Right atrium auricular region (tissue), 2 donors: Measurements from ENCODE around the gene MAPT. TPM values are rescaled to one million over a fixed set of nuclear protein-coding genes. Genes with fewer than 3 reads are reported as not detected.

Experiments used
- DNase-seq: peaks from one replicate; pipeline ENCODE4 v3.0.0-alpha.2; 2019; ENCODE audit warnings: low spot score
- H3K27ac ChIP-seq, 2 donors: fragments of 200-600 bp; sonication (generic); 1 replicate in 1 of 2; 2 replicates in 1 of 2; pipeline ENCODE4 v1.5.1; 2016 to 2019
- H3K27me3 ChIP-seq, 2 donors: fragments of 200-600 bp; sonication (generic); one replicate each; pipeline versions ENCODE4 v1.5.1 to v1.6.0; 2017 to 2019
- H3K36me3 ChIP-seq: fragments of 200-600 bp; sonication (generic); one replicate; pipeline ENCODE4 v1.5.1; 2016
- H3K4me1 ChIP-seq, 2 donors: fragments of 200-600 bp; sonication (generic); one replicate each; pipeline versions ENCODE4 v1.5.1 to v1.6.0; 2017 to 2019
- H3K4me3 ChIP-seq, 2 donors: fragments of 200-600 bp; sonication (generic); 1 replicate in 1 of 2; 2 replicates in 1 of 2; pipeline ENCODE4 v1.5.1; 2017 to 2019; ENCODE audit warnings: mild to moderate bottlenecking in 1 of 2, moderate library complexity in 1 of 2
- H3K9me3 ChIP-seq, 2 donors: fragments of 200-600 bp; sonication (generic); one replicate each; pipeline ENCODE4 v1.5.1; 2019
- CTCF ChIP-seq, 2 donors: fragments of 200-600 bp; sonication (generic); IDR thresholded peaks; one replicate each; pipeline ENCODE4 v1.5.1; 2019; ENCODE audit warnings: antibody characterized with exemption in 2 of 2
- total RNA-seq, 2 donors: library from RNA; depleted of rRNA; stranded (reverse); fragments of >200 nt; gene quantifications; one replicate each; pipeline ENCODE4 v1.1.0, GENCODE V29; 2016

The MAPT gene
- total RNA-seq, 2 donors from 2014 or later = 7.8 to 23.0 TPM

GRCh38 chr17:45987706-45988105 lies 93.4 kb downstream of the MAPT start:
- H3K36me3 ChIP-seq = no peaks in the 10 kb centered on the region
- no peak overlapping the region for H3K27ac ChIP-seq
- no peak for TF ChIP-seq CTCF (IDR thresholded peaks at IDR 0.05)
- no peak overlapping the region for H3K4me3 ChIP-seq
- no peak for DNase-seq
- H3K4me1 ChIP-seq = no peaks in the 10 kb centered on the region
- no peaks in the 10 kb centered on the region for H3K9me3 ChIP-seq
- no peaks in the 10 kb centered on the region for H3K27me3 ChIP-seq

- no peaks in the 10 kb centered on the region for H3K36me3 ChIP-seq
- no peaks in the 10 kb centered on the region for H3K27me3 ChIP-seq
- H3K9me3 ChIP-seq = no peaks in the 10 kb centered on the region
- no peak overlapping the region for H3K27ac ChIP-seq
- DNase-seq = no peak
- no peak overlapping the region for H3K4me3 ChIP-seq
- TF ChIP-seq CTCF (IDR thresholded peaks at IDR 0.05) = no peak
- H3K4me1 ChIP-seq = no peaks in the 10 kb centered on the region
Observed at GRCh38 chr17:45989759-45990158, 95.4 kb downstream of the MAPT start.

- Histone ChIP-seq H3K27me3 (no peaks in the 10 kb centered on the region), H3K4me1 (no peaks in the 10 kb centered on the region)
Observed at GRCh38 chr17:45990886-45991285, 96.5 kb downstream of the MAPT start.

GRCh38 chr17:45991341-45991740 lies 97.0 kb downstream of the MAPT start:
- no peak overlapping the region for H3K27ac ChIP-seq
- no peaks in the 10 kb centered on the region for H3K27me3 ChIP-seq
- no peaks in the 10 kb centered on the region for H3K4me1 ChIP-seq
- no peaks in the 10 kb centered on the region for H3K36me3 ChIP-seq
- H3K9me3 ChIP-seq = no peaks in the 10 kb centered on the region
- no peak overlapping the region for H3K4me3 ChIP-seq
- no peak for TF ChIP-seq CTCF (IDR thresholded peaks at IDR 0.05)
- DNase-seq = no peak

More at GRCh38 chr17:45990886-45991285, 96.5 kb downstream of the MAPT start:
- Histone ChIP-seq H3K4me3 (no peak overlapping the region), H3K36me3 (no peaks in the 10 kb centered on the region), H3K27ac (no peak overlapping the region), H3K9me3 (no peaks in the 10 kb centered on the region)
- no peak for DNase-seq
- TF ChIP-seq CTCF (IDR thresholded peaks at IDR 0.05) = no peak

- no peak for TF ChIP-seq CTCF (IDR thresholded peaks at IDR 0.05)
- DNase-seq = no peak
- Histone ChIP-seq H3K9me3 (no peaks in the 10 kb centered on the region), H3K36me3 (no peaks in the 10 kb centered on the region), H3K4me1 (no peaks in the 10 kb centered on the region), H3K27ac (no peak overlapping the region), H3K27me3 (no peaks in the 10 kb centered on the region), H3K4me3 (no peak overlapping the region)
Observed at GRCh38 chr17:45992175-45992574, 97.8 kb downstream of the MAPT start.

- no peak for DNase-seq
- no peak overlapping the region for H3K27ac ChIP-seq
- no peaks in the 10 kb centered on the region for H3K9me3 ChIP-seq
- H3K36me3 ChIP-seq = no peaks in the 10 kb centered on the region
- H3K4me1 ChIP-seq = no peaks in the 10 kb centered on the region
- no peak for TF ChIP-seq CTCF (IDR thresholded peaks at IDR 0.05)
- no peaks in the 10 kb centered on the region for H3K27me3 ChIP-seq
- H3K4me3 ChIP-seq = no peak overlapping the region
Observed at GRCh38 chr17:45992904-45993303, 98.5 kb downstream of the MAPT start.
